ENCODE data around the gene MYO18A.
A peak's percentile ranks its signal among the peaks of the same experiment; 100 is the strongest.

Gene MYO18A

DNA sequence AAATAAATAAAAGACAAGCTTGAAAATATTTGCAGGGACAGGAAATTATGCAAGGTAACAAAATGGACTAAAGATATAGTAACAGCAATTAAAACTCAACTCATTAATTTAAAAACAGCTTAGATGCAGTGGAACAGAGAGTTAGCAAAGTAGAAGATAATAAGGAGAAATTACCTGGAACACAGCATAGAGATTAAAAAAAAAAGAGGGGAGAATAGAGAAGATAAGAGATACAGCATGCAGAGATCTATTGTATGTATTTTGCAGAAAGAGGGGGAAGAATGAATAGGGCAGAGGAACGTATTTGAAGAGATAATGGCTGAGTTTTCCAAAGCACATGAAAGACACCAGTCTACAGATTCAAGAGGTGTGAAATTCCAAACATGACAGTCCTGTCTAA lies 145.7 kb downstream of the MYO18A start (continued):
- TF ChIP-seq, protein P1, sequence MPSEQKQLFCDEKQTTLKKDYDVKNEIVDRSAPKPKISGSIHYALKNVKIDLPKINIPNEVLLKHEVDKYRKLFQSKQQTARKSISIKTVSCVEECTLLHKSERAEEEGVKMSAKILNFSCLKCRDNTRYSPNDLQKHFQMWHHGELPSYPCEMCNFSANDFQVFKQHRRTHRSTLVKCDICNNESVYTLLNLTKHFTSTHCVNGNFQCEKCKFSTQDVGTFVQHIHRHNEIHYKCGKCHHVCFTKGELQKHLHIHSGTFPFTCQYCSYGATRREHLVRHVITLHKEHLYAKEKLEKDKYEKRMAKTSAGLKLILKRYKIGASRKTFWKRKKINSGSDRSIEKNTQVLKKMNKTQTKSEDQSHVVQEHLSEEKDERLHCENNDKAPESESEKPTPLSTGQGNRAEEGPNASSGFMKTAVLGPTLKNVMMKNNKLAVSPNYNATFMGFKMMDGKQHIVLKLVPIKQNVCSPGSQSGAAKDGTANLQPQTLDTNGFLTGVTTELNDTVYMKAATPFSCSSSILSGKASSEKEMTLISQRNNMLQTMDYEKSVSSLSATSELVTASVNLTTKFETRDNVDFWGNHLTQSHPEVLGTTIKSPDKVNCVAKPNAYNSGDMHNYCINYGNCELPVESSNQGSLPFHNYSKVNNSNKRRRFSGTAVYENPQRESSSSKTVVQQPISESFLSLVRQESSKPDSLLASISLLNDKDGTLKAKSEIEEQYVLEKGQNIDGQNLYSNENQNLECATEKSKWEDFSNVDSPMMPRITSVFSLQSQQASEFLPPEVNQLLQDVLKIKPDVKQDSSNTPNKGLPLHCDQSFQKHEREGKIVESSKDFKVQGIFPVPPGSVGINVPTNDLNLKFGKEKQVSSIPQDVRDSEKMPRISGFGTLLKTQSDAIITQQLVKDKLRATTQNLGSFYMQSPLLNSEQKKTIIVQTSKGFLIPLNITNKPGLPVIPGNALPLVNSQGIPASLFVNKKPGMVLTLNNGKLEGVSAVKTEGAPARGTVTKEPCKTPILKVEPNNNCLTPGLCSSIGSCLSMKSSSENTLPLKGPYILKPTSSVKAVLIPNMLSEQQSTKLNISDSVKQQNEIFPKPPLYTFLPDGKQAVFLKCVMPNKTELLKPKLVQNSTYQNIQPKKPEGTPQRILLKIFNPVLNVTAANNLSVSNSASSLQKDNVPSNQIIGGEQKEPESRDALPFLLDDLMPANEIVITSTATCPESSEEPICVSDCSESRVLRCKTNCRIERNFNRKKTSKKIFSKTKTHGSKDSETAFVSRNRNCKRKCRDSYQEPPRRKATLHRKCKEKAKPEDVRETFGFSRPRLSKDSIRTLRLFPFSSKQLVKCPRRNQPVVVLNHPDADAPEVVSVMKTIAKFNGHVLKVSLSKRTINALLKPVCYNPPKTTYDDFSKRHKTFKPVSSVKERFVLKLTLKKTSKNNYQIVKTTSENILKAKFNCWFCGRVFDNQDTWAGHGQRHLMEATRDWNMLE (tag by site-specific recombination; conservative IDR thresholded peaks at IDR 0.05; ENCODE audit: low read depth) = no peak
- peak; percentile 100 for TF ChIP-seq ZNF558 (tag by site-specific recombination; IDR thresholded peaks at IDR 0.05)
- TF ChIP-seq SCRT1 (tag by site-specific recombination; IDR thresholded peaks at IDR 0.05; ENCODE audit: borderline replicate concordance) = no peak
- TF ChIP-seq, protein P2, sequence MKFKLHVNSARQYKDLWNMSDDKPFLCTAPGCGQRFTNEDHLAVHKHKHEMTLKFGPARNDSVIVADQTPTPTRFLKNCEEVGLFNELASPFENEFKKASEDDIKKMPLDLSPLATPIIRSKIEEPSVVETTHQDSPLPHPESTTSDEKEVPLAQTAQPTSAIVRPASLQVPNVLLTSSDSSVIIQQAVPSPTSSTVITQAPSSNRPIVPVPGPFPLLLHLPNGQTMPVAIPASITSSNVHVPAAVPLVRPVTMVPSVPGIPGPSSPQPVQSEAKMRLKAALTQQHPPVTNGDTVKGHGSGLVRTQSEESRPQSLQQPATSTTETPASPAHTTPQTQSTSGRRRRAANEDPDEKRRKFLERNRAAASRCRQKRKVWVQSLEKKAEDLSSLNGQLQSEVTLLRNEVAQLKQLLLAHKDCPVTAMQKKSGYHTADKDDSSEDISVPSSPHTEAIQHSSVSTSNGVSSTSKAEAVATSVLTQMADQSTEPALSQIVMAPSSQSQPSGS (tag by site-specific recombination; IDR thresholded peaks at IDR 0.05; ENCODE audit: low read depth) = no peak
- TF ChIP-seq ZNF664 (tag by site-specific recombination; IDR thresholded peaks at IDR 0.05) = peak; percentile 92

DNA sequence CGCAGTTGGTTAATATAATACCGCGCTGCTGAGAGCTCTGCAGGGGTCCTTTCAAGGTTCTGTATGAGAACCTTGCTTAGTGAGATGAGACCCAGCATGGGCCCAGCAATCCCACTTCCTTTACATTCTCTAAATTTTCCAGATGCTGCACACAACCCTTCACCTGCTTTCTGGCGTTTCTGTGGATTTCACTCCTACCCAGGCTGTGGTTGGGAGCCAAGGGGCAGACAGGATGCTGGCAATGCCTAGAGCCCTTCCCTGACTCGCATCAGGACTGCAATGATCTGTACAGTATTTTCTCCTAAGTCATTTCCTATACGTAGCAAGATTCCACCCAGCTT lies 147.4 kb downstream of the MYO18A start:
- H3K9me3 ChIP-seq (ENCODE audit: control insufficient read depth, insufficient read depth, low read depth, low read length) = no peaks in the 10 kb centered on the region
- CTCF ChIA-PET = interaction anchor here (0.6 to 3.2 kb wide), 6 partner anchors 10 to 86 kb away, joined by 3 to 14 read pairs (median 3); partner anchors contain the start of gene PIPOX
- no peak overlapping the region for H3K27ac ChIP-seq (ENCODE audit: extremely low read depth, low read depth, low read length)
- TF ChIP-seq ZNF626 (tag by site-specific recombination; IDR thresholded peaks at IDR 0.05) = no peak
- TF ChIP-seq ZNF785 (tag by site-specific recombination; IDR thresholded peaks at IDR 0.05) = no peak
- TF ChIP-seq, protein P3, sequence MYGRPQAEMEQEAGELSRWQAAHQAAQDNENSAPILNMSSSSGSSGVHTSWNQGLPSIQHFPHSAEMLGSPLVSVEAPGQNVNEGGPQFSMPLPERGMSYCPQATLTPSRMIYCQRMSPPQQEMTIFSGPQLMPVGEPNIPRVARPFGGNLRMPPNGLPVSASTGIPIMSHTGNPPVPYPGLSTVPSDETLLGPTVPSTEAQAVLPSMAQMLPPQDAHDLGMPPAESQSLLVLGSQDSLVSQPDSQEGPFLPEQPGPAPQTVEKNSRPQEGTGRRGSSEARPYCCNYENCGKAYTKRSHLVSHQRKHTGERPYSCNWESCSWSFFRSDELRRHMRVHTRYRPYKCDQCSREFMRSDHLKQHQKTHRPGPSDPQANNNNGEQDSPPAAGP (tag by site-specific recombination; IDR thresholded peaks at IDR 0.05) = no peak
- TF ChIP-seq, protein P4, sequence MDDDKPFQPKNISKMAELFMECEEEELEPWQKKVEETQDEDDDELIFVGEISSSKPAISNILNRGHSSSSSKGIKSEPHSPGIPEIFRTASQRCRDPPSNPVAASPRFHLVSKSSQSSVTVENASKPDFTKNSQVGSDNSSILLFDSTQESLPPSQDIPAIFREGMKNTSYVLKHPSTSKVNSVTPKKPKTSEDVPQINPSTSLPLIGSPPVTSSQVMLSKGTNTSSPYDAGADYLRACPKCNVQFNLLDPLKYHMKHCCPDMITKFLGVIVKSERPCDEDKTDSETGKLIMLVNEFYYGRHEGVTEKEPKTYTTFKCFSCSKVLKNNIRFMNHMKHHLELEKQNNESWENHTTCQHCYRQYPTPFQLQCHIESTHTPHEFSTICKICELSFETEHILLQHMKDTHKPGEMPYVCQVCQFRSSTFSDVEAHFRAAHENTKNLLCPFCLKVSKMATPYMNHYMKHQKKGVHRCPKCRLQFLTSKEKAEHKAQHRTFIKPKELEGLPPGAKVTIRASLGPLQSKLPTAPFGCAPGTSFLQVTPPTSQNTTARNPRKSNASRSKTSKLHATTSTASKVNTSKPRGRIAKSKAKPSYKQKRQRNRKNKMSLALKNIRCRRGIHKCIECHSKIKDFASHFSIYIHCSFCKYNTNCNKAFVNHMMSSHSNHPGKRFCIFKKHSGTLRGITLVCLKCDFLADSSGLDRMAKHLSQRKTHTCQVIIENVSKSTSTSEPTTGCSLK (tag by site-specific recombination; IDR thresholded peaks at IDR 0.05) = no peak
- no peak for TF ChIP-seq GLIS1 (tag by site-specific recombination; IDR thresholded peaks at IDR 0.05)
- TF ChIP-seq, protein P5, sequence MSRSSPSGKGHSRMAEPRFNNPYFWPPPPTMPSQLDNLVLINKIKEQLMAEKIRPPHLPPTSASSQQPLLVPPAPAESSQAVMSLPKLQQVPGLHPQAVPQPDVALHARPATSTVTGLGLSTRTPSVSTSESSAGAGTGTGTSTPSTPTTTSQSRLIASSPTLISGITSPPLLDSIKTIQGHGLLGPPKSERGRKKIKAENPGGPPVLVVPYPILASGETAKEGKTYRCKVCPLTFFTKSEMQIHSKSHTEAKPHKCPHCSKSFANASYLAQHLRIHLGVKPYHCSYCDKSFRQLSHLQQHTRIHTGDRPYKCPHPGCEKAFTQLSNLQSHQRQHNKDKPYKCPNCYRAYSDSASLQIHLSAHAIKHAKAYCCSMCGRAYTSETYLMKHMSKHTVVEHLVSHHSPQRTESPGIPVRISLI (tag by site-specific recombination; IDR thresholded peaks at IDR 0.05) = no peak
- TF ChIP-seq ZNF292 (tag by site-specific recombination; IDR thresholded peaks at IDR 0.05; ENCODE audit: borderline replicate concordance, low read depth) = no peak
- no peak for TF ChIP-seq YY1 (tag by site-specific recombination; IDR thresholded peaks at IDR 0.05)
- no peak for TF ChIP-seq ZNF610 (tag by site-specific recombination; IDR thresholded peaks at IDR 0.05; ENCODE audit: borderline replicate concordance)
- H3K36me3 ChIP-seq (ENCODE audit: control insufficient read depth in 2 of 2, insufficient read depth in 1 of 2, low read length in 2 of 2) = no peaks in the 10 kb centered on the region
- POLR2A ChIA-PET = interaction anchor here (1.3 kb wide), 1 partner anchor 81 kb away, joined by 4 read pairs; the partner anchor contains the start of gene PHF12
- no peaks in the 10 kb centered on the region for H3K4me1 ChIP-seq (ENCODE audit: control insufficient read depth, insufficient read depth, low read length)
- no peak overlapping the region for H3K4me3 ChIP-seq (ENCODE audit: low read depth, low read length)

Data from HEK293 (cell line).